ENCODE results near the gene VWF. TPM values are rescaled to one million over a fixed set of nuclear protein-coding genes. Genes with fewer than 3 reads are reported as not detected.
A peak's percentile ranks its signal among the peaks of the same experiment; 100 is the strongest.

The VWF gene
- total RNA-seq, 2 donors from 2014 or later = 164 to 251 TPM

DNA sequence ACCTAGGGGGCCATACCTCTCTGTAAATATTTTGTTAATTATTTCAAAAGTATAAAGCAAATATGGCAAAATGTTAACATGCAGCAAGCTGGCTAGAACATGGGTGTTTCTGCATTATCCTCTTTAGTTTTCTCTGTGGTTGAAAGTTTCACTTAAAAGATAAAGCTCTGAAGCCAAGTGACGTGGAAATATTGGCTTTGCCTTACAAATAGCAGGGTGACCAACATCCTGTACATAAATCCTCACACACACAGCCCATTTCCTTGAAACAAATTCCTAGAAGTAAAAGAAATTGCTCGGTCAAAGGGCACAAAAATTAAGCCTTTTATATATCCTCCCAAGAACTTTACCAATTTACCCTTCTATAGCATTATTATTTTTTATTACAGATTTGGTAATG lies 10.6 kb upstream of the VWF start:
- DNase-seq (ENCODE audit: low spot score) (no peak), ATAC-seq (ENCODE audit: insufficient number of reproducible peaks, low FRiP score, low read depth) (no peak)
- Histone ChIP-seq H3K4me1 (ENCODE audit: control insufficient read depth in 1 of 2, low read depth in 2 of 2) (no peaks in the 10 kb centered on the region), H3K27ac (no peak overlapping the region), H3K9me3 (no peaks in the 10 kb centered on the region), H3K4me3 (no peak overlapping the region), H3K36me3 (no peaks in the 10 kb centered on the region), H3K27me3 (replicated peaks; ENCODE audit: insufficient read depth) (no peaks in the 10 kb centered on the region)
- TF ChIP-seq, protein P1, sequence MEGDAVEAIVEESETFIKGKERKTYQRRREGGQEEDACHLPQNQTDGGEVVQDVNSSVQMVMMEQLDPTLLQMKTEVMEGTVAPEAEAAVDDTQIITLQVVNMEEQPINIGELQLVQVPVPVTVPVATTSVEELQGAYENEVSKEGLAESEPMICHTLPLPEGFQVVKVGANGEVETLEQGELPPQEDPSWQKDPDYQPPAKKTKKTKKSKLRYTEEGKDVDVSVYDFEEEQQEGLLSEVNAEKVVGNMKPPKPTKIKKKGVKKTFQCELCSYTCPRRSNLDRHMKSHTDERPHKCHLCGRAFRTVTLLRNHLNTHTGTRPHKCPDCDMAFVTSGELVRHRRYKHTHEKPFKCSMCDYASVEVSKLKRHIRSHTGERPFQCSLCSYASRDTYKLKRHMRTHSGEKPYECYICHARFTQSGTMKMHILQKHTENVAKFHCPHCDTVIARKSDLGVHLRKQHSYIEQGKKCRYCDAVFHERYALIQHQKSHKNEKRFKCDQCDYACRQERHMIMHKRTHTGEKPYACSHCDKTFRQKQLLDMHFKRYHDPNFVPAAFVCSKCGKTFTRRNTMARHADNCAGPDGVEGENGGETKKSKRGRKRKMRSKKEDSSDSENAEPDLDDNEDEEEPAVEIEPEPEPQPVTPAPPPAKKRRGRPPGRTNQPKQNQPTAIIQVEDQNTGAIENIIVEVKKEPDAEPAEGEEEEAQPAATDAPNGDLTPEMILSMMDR (IDR thresholded peaks at IDR 0.05) = no peak

DNA sequence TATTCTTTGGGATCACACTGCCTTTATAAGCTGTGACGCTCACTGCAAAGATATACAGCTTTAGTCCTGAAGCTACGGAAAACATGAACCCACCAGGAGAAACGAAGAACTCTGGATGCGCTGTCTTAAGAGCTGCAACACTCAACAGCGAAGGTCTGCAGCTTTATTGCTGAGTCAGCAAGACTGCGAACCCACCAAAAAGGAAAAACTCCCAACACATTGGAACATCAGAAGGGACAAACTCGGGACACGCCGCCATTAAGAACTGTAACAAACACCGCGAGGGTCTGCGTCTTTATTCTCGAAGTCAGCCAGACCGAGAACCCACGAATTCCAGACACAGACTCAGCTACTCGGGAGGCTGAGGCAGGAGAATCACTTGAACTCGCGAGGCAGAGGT lies 9.2 kb upstream of the VWF start:
- Histone ChIP-seq H3K27me3 (replicated peaks; ENCODE audit: insufficient read depth) (no peaks in the 10 kb centered on the region), H3K36me3 (no peaks in the 10 kb centered on the region), H3K4me1 (ENCODE audit: control insufficient read depth in 1 of 2, low read depth in 2 of 2) (no peaks in the 10 kb centered on the region), H3K4me3 (no peak overlapping the region), H3K27ac (no peak overlapping the region), H3K9me3 (no peaks in the 10 kb centered on the region)
- no peak for DNase-seq (ENCODE audit: low spot score)
- TF ChIP-seq, protein P1 (IDR thresholded peaks at IDR 0.05) = no peak
- no peak for ATAC-seq (ENCODE audit: insufficient number of reproducible peaks, low FRiP score, low read depth)

DNA sequence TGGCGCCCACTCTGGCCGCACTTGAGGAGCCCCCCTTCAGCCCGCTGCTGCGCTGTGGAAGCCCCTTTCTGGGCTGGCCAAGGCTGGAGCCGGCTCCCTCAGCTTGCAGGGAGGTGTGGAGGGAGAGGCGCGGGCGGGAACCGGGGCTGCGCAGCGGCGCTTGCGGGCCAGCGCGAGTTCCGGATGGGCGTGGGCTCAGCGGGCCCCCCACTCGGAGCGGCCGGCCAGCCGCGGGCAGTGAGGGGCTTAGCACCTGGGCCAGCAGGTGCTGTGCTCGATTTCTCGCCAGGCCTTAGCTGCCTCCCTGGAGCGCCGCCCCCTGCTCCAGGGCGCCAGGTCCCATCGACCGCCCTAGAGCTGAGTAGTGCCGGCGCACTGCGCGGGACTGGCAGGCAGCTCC lies 8.0 kb upstream of the VWF start:
- no peaks in the 10 kb centered on the region for H3K9me3 ChIP-seq
- TF ChIP-seq, protein P1 (IDR thresholded peaks at IDR 0.05) = no peak
- H3K4me1 ChIP-seq (ENCODE audit: control insufficient read depth in 1 of 2, low read depth in 2 of 2) = no peaks in the 10 kb centered on the region
- DNase-seq (ENCODE audit: low spot score) (no peak), ATAC-seq (ENCODE audit: insufficient number of reproducible peaks, low FRiP score, low read depth) (no peak)
- H3K27me3 ChIP-seq (replicated peaks; ENCODE audit: insufficient read depth) = no peaks in the 10 kb centered on the region
- H3K27ac ChIP-seq = no peak overlapping the region
- H3K36me3 ChIP-seq = no peaks in the 10 kb centered on the region
- no peak overlapping the region for H3K4me3 ChIP-seq

DNA sequence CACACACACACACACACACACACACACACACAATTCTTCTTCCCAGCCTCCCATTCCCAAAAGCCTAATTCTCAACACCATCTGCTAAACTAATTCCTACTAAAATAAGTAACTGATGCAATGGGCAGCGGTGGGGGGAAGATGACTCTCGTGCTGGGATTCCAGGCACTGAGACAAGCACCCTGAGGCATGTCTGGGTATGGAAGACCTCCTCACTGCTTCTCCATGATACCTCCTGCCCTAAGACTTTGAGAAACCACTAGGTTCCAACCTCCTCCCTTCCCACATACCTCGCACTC lies 789 bp upstream of the VWF start:
- Histone ChIP-seq H3K9me3 (no peaks in the 10 kb centered on the region), H3K27me3 (replicated peaks; ENCODE audit: insufficient read depth) (no peaks in the 10 kb centered on the region), H3K4me1 (ENCODE audit: control insufficient read depth in 1 of 2, low read depth in 2 of 2) (no peaks in the 10 kb centered on the region), H3K36me3 (no peaks in the 10 kb centered on the region), H3K27ac (no peak overlapping the region), H3K4me3 (no peak overlapping the region)
- TF ChIP-seq, protein P1 (IDR thresholded peaks at IDR 0.05) = no peak
- ATAC-seq (ENCODE audit: insufficient number of reproducible peaks, low FRiP score, low read depth) (no peak), DNase-seq (ENCODE audit: low spot score) (no peak)

DNA sequence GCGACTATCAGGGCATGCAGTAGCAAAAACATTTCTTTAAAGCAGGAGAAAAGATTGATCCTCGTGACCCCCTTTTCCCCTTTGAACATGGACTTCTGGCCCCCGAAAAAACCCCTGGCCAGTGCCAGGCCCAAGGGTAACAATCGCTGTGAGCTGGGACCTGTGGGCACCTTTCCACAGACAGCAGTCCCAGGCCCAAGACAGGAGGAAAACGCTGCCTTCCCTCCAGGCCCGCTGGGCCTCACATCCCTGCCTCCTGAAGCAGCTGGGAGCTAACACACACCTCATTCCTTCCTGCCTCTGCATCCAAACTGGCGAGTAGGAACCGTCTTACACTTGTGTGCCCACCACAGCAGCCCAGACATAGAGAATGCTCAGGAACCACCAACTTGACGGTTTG lies 1.2 kb downstream of the VWF start:
- no peak for DNase-seq (ENCODE audit: low spot score)
- no peaks in the 10 kb centered on the region for H3K36me3 ChIP-seq
- no peaks in the 10 kb centered on the region for H3K4me1 ChIP-seq (ENCODE audit: control insufficient read depth in 1 of 2, low read depth in 2 of 2)
- no peaks in the 10 kb centered on the region for H3K9me3 ChIP-seq
- H3K4me3 ChIP-seq = peak overlapping the region; percentile 15
- H3K27me3 ChIP-seq (replicated peaks; ENCODE audit: insufficient read depth) = no peaks in the 10 kb centered on the region
- no peak for ATAC-seq (ENCODE audit: insufficient number of reproducible peaks, low FRiP score, low read depth)
- H3K27ac ChIP-seq = no peak overlapping the region
- TF ChIP-seq, protein P1 (IDR thresholded peaks at IDR 0.05) = no peak
